WTC11 (cell line): Measurements from ENCODE around the gene ZNF593OS. TPM values are rescaled to one million over a fixed set of nuclear protein-coding genes. Genes with fewer than 3 reads are reported as not detected.

Experiments used
- ATAC-seq: fragments of 200-7000 bp; cut with Tn5 transposase; 2 replicates; pipeline ENCODE4 v1.10.0; 2021; ENCODE audit warnings: mild to moderate bottlenecking, moderate library complexity
- CTCF ChIA-PET: fragments of 300-600 bp; sonication (Branson Sonifier 250); formaldehyde crosslinking; loops from one replicate; lab custom pipeline; 2021; ENCODE audit warnings: antibody characterized with exemption; lab: Charles Lee
- POLR2A ChIA-PET: fragments of 350-600 bp; sonication (Branson Sonifier 250); formaldehyde crosslinking; loops from one replicate; lab custom pipeline; 2021; ENCODE audit warnings: antibody characterized with exemption; lab: Charles Lee
- DNase-seq: peaks from one replicate; pipeline ENCODE4 v3.0.0; 2021; ENCODE audit warnings: low spot score
- H3K27ac Mint-ChIP-seq: 2 replicates; pipeline ENCODE4 v1.8.0; 2021; ENCODE audit warnings: mixed read lengths
- H3K27me3 Mint-ChIP-seq: 2 replicates; pipeline ENCODE4 v1.8.0; 2021; ENCODE audit warnings: low read depth, mild to moderate bottlenecking, moderate library complexity, mixed read lengths
- H3K36me3 Mint-ChIP-seq: 2 replicates; pipeline ENCODE4 v1.8.0; 2021; ENCODE audit warnings: mixed read lengths
- H3K4me1 Mint-ChIP-seq: 2 replicates; pipeline ENCODE4 v1.8.0; 2022; ENCODE audit warnings: mixed read lengths
- H3K4me3 Mint-ChIP-seq: 2 replicates; pipeline ENCODE4 v1.8.0; 2021; ENCODE audit warnings: mild to moderate bottlenecking, moderate library complexity, mixed read lengths
- H3K9me3 Mint-ChIP-seq: 2 replicates; pipeline ENCODE4 v1.8.0; 2021; ENCODE audit warnings: mixed read lengths
- E2F1 ChIP-seq: sonication (generic); formaldehyde crosslinking; IDR thresholded peaks from 2 replicates; pipeline ENCODE4 v1.8.0; 2022; ENCODE audit warnings: mild to moderate bottlenecking, missing genetic modification reagents
- RORB ChIP-seq: fragments of 250-450 bp; sonication (Bioruptor Pico); IDR thresholded peaks from 2 replicates; pipeline ENCODE4 v1.9.0; 2021; ENCODE audit warnings: mild to moderate bottlenecking
- total RNA-seq: library from RNA; stranded (reverse); gene quantifications from 3 replicates; pipeline ENCODE4 v1.2.3, GENCODE V29; 2021
- TF ChIP-seq, protein P1 (sequence below): fragments of 250-450 bp; sonication (Bioruptor Pico); IDR thresholded peaks from 2 replicates; pipeline ENCODE4 v1.9.0; 2021; ENCODE audit warnings: mild to moderate bottlenecking, borderline replicate concordance
- TF ChIP-seq, protein P2 (sequence below): fragments of 250-450 bp; sonication (Bioruptor Pico); IDR thresholded peaks from 2 replicates; pipeline ENCODE4 v1.9.0; 2021; ENCODE audit warnings: moderate library complexity, mild to moderate bottlenecking, inconsistent platforms, borderline replicate concordance

ZNF593OS gene
- total RNA-seq, 1 experiment from 2014 or later: not detected

GRCh38 chr1:26121854-26122773, 49.5 kb downstream of the ZNF593OS start (continued):
- TF ChIP-seq, protein P1, sequence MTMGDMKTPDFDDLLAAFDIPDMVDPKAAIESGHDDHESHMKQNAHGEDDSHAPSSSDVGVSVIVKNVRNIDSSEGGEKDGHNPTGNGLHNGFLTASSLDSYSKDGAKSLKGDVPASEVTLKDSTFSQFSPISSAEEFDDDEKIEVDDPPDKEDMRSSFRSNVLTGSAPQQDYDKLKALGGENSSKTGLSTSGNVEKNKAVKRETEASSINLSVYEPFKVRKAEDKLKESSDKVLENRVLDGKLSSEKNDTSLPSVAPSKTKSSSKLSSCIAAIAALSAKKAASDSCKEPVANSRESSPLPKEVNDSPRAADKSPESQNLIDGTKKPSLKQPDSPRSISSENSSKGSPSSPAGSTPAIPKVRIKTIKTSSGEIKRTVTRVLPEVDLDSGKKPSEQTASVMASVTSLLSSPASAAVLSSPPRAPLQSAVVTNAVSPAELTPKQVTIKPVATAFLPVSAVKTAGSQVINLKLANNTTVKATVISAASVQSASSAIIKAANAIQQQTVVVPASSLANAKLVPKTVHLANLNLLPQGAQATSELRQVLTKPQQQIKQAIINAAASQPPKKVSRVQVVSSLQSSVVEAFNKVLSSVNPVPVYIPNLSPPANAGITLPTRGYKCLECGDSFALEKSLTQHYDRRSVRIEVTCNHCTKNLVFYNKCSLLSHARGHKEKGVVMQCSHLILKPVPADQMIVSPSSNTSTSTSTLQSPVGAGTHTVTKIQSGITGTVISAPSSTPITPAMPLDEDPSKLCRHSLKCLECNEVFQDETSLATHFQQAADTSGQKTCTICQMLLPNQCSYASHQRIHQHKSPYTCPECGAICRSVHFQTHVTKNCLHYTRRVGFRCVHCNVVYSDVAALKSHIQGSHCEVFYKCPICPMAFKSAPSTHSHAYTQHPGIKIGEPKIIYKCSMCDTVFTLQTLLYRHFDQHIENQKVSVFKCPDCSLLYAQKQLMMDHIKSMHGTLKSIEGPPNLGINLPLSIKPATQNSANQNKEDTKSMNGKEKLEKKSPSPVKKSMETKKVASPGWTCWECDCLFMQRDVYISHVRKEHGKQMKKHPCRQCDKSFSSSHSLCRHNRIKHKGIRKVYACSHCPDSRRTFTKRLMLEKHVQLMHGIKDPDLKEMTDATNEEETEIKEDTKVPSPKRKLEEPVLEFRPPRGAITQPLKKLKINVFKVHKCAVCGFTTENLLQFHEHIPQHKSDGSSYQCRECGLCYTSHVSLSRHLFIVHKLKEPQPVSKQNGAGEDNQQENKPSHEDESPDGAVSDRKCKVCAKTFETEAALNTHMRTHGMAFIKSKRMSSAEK: no peak
- no peak for TF ChIP-seq E2F1 (CRISPR knock-in tag)
- TF ChIP-seq RORB: no peak

GRCh38 chr1:26119892-26120608, 51.6 kb downstream of the ZNF593OS start:
- TF ChIP-seq, protein P2, sequence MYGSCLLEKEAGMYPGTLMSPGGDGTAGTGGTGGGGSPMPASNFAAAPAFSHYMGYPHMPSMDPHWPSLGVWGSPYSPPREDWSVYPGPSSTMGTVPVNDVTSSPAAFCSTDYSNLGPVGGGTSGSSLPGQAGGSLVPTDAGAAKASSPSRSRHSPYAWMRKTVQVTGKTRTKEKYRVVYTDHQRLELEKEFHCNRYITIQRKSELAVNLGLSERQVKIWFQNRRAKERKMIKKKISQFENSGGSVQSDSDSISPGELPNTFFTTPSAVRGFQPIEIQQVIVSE: no peak
- Mint-ChIP-seq H3K4me1 (no peaks in the 10 kb centered on the region), H3K27me3 (no peaks in the 10 kb centered on the region), H3K4me3 (no peak overlapping the region), H3K9me3 (no peaks in the 10 kb centered on the region), H3K36me3 (peaks cover 11% of the 10 kb centered on the region; the same call in 1 of the 2 replicates), H3K27ac (no peak overlapping the region)
- DNase-seq (no peak), ATAC-seq (no peak)
- POLR2A ChIA-PET: no interaction called here
- CTCF ChIA-PET: interaction anchor here (1.0 to 2.9 kb wide), 4 partner anchors 10 to 114 kb away, joined by 3 to 8 read pairs (median 4); partner anchors contain the start of genes CEP85 and ZNF593

Other genes starting within 250 kb of the ZNF593OS start
- 9.4 to 11.8 TPM (median 11.5 TPM) in 3 replicates for gene PAFAH2, start 173.8 kb downstream of the ZNF593OS start, total RNA-seq
- gene EXTL1, start 150.1 kb downstream of the ZNF593OS start, total RNA-seq: 1.3 to 2.1 TPM (median 1.9 TPM) in 3 replicates
- gene SLC30A2, start 125.7 kb downstream of the ZNF593OS start, total RNA-seq: 0.15 to 0.41 TPM (median 0.41 TPM) in 3 replicates
- not detected in 3 replicates for gene TRIM63, start 104.2 kb downstream of the ZNF593OS start, total RNA-seq
- gene PDIK1L, start 60.0 kb downstream of the ZNF593OS start, total RNA-seq: 4.0 to 5.5 TPM (median 4.3 TPM) in 3 replicates
- 0.37 to 0.55 TPM (median 0.53 TPM) in 3 replicates for gene FAM110D, start 12.8 kb downstream of the ZNF593OS start, total RNA-seq
- gene C1orf232, start 2.9 kb downstream of the ZNF593OS start, total RNA-seq: not detected in 3 replicates
- 39.6 to 49.1 TPM (median 43.3 TPM) in 3 replicates for gene ZNF593, start 1.9 kb downstream of the ZNF593OS start, total RNA-seq
- 18.0 to 20.5 TPM (median 19.7 TPM) in 3 replicates for gene CNKSR1, start 5.7 kb upstream of the ZNF593OS start, total RNA-seq
- 0.35 to 0.85 TPM (median 0.55 TPM) in 3 replicates for gene CATSPER4, start 18.8 kb upstream of the ZNF593OS start, total RNA-seq
- gene CEP85, start 62.4 kb upstream of the ZNF593OS start, total RNA-seq: 32.0 to 40.8 TPM (median 35.3 TPM) in 3 replicates
- 70.8 to 92.9 TPM (median 92.3 TPM) in 3 replicates for gene SH3BGRL3, start 108.3 kb upstream of the ZNF593OS start, total RNA-seq
- gene UBXN11, start 134.8 kb upstream of the ZNF593OS start, total RNA-seq: 12.4 to 14.1 TPM (median 14.1 TPM) in 3 replicates
- gene CD52, start 146.1 kb upstream of the ZNF593OS start, total RNA-seq: 2.8 to 3.7 TPM (median 3.4 TPM) in 3 replicates
- 14.4 to 21.1 TPM (median 17.8 TPM) in 3 replicates for gene CRYBG2, start 182.3 kb upstream of the ZNF593OS start, total RNA-seq
- not detected in 3 replicates for gene ZNF683, start 200.9 kb upstream of the ZNF593OS start, total RNA-seq
- gene LIN28A, start 239.0 kb upstream of the ZNF593OS start, total RNA-seq: 1,150 to 1,251 TPM (median 1,185 TPM) in 3 replicates